Activated CD8-positive, alpha-beta memory T cell treated with anti-CD3 and anti-CD28 coated beads, Interleukin-2, amount 50 U/mL, for 4 hours (primary cell): ENCODE results near the gene RADX.

Experiments used
- DNase-seq: peaks from one replicate; pipeline ENCODE4 v3.0.0-alpha.2; 2020

RADX gene

DNA sequence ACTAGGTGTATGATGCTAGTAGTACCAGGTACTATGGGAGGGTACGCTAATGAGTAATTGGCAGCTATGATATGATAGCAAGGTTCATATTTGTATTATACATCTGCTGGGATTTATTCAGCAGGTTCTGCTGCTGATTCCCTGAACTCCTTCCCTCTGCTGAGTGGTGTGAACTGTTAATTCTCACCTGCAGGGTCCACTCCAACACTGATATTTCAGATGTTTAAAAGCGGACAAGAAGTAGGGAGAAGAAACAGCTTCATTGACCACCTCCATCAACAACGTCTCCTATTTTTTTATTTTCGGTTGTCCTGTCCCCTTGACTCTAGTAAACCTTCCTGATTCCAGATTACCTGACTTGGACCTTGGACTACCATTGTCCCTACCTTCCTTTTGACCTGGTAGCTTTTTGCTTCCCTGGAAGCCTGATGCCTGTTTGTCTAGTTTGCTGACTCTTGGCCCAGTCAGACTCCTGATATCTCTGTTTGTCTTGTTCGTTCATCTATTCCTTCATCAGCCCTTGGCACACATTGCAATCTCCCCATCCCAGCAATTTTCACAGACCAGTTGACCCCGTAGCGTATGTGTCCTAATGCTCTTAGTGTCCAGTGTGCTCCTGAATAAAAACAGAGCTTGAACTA is 80.8 kb downstream of the RADX start:
- no peak for DNase-seq

DNA sequence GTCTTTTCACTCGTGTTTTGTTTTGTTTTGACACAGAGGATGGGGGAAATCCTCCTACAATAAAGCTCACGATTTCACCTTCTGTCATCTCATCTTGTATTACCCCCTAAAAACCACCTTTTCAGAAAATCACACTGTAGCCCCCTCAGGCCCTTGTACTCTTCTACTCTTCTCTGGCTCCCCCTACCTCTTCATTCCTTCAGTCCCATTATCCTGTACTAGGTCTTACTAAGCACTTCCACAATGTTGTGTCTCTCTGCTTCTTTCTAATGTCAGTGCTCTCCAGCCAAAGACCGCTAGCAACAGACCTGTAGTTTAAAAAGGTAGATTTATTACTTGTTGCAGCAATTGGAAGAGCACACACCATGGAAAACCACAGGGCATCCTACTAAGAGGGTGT is 84.7 kb downstream of the RADX start:
- DNase-seq, result no peak

DNA sequence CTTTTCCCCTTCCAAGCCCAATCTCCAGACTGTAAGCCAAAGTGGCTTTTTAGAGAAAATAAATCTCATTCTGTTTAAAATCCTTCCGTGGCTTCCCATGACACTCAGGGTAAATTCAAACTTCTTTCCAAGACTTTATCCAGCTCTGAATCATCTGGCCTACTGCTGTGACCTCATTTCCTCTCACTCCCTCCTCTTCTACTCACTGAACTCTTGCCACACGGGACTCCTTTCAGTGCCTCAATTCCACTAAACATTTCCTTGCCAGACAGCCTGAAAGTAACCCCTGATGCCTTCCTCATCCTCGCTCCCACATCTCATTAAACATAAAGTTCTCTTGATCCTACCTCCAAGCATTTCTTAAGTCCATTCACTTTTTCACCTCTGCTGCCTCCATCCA is 86.9 kb downstream of the RADX start:
- DNase-seq, result no peak

DNA sequence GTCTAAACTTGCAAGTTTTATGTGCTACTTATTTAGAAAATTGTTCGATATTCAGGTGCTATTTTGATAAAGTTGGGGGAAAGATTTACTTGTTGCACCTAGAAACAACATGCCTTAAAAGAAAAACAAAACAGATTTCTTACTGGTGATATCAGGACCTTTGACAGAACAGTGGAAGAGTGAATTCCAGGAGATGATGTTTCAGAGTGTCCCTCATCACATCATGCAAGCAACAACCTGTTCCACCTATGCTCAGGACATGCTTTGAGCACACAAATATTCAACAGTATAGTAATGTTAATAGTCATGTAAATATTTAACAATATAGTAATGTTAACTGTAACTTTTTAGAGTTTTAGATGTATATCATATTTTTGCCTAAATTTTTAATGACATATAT is 90.9 kb downstream of the RADX start:
- DNase-seq, result no peak

DNA sequence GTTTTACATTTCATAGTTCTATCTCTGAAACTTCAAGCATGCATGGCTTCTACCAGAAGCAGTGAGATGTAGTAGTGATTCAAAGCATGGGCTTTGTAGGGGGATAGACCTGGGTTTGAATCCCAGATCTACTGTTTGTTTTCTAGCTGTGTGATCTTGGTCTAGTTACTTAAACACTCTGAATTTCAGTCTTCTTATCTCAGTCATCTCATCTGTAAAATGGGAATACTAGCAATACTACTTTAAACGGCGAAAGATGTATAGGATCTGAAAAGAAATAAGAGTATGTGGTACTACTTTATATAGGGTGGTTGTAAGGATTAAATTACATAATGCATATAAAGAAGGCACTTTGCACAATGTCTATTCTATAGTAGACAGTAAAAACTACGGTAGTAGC is 94.7 kb downstream of the RADX start:
- DNase-seq, result no peak

DNA sequence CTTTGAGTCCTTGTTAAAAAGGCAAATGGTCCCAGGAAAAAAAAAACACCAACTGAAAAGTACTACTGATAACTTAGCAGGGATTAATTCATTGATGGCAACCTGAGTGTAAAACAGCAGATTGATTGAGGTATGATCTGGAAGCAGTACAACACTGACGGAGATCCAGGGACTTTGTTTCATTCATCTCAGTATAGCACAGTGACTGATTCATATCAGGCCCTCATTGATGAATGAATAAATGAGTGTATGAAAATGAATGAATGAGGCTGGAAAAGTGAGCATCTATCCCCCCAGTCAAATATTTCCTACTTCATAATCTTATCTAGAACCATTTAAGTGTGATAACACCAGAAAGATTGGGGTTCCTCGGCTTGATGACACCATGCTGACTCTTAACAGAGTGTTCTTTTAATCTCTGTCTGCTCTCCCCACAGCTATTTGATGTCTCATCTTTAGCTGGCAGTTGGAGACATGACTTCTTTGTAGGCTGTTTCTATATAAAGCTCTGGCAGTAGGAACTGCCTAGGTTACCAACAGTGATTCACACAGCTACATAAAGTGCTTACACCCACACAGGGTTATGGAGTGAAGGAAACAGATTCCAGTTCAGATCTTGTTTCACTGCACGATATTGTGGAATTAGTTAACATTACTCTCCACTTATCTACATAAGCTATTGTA is 96.1 kb downstream of the RADX start:
- no peak for DNase-seq

DNA sequence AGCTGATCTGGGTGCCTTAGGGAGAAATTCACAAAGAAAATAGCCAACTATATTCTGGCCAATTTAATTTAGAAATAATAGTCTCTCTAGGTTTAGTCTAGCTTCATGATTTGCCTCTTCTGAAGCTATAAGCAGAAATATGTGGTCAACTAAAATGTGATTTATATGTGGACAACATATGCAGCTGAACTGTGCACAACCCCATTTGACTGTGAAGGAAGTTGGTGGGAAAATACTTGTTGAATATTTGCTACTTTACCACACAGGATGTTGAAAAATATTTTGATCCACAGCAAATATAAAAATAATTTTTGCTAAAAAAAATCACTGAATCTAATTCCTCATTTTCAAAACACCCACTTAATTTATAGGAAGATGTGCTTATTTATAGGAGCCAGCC is 99.0 kb downstream of the RADX start:
- DNase-seq, result no peak

DNA sequence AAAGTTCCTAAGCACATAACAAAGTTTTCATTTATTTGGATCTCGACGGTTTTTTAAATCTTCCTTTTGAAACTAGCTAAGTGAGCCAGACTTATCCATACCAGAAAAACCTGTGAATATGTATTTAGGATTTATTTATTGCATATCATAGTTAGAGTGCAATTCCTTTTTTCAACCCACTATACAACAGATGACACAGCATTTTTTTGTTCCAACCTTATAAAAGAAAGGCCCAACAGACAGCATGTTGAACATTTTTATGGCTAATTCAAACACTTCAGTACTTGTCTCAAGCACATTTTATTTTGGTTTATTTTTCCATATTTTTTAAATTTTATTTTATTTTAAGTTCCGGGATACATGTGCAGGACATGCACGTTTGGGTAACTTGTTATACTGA is 99.6 kb downstream of the RADX start:
- DNase-seq, result no peak

DNA sequence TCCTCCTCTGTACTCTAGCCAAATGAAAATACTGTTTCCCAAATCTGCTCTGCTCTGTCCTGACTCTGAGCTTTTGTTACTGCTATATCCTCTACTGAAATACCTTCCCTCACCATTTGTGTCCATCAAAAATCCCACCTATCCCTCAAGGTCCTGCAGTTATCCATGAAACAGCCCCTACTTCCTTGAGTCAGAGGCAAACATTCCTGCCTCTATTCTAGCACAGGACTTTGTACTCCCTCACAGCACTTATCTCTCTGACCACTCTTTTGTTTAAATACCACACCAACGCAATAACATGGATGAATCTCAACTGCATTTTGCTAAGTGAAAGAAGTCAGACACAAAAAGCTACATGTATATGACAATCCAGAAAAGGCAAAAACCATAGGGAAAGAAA is 104.2 kb downstream of the RADX start:
- no peak for DNase-seq

DNA sequence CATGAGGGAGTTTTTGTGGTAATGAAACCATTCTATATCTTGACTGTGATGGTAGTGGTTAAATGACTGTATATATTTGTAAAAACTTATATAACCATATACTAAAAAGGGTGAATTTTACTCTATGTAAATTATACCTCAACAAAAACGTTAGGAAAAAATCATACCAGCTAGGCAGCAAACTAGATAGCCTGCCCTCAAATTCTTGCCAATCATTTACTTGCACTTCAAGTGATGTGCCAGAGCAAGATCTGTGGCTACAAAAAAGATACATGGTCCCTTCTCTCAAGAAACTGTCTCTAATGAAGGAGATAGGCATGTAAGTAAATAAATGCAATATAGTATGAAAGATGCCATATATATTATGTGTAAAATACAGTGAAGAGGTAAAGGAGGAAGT is 104.7 kb downstream of the RADX start:
- no peak for DNase-seq

DNA sequence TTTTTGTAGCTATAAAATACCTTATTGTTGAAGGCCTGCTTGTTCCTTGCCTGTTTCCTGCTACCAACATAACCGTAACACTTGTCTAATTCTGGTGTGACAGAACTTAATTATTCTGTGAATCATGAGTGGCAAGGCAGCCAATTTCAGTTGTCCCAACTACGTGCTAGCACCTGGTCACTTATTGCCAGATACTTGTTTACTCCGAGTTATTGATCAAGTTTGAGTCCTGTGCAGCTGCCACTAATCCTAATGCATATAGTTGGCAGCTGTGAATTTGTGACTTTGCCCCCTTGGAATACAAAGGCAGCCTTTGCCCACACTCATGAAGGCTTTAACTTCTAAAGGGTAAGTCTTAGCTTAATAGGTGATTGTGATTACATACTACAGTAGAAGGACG is 106.9 kb downstream of the RADX start:
- no peak for DNase-seq

DNA sequence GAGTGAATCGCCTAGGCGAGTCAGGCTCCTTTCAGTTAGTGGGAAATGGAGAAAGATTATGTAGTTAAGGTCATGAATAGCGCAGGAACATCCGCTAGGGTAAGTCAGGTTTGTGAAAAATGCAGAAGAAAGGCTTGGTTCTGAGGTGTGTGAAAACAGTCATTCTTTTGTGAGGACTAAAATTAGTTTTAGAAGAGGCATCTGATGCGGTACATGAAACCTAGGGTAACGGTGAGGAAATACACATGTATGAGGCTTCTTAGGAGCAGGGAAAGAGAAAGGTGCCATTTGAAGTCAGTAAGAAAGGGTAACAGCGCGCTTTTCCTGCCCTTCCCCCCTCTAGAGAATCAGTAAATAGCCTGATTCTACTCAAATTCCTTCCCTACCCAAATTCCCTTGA is 114.2 kb downstream of the RADX start:
- no peak for DNase-seq

DNA sequence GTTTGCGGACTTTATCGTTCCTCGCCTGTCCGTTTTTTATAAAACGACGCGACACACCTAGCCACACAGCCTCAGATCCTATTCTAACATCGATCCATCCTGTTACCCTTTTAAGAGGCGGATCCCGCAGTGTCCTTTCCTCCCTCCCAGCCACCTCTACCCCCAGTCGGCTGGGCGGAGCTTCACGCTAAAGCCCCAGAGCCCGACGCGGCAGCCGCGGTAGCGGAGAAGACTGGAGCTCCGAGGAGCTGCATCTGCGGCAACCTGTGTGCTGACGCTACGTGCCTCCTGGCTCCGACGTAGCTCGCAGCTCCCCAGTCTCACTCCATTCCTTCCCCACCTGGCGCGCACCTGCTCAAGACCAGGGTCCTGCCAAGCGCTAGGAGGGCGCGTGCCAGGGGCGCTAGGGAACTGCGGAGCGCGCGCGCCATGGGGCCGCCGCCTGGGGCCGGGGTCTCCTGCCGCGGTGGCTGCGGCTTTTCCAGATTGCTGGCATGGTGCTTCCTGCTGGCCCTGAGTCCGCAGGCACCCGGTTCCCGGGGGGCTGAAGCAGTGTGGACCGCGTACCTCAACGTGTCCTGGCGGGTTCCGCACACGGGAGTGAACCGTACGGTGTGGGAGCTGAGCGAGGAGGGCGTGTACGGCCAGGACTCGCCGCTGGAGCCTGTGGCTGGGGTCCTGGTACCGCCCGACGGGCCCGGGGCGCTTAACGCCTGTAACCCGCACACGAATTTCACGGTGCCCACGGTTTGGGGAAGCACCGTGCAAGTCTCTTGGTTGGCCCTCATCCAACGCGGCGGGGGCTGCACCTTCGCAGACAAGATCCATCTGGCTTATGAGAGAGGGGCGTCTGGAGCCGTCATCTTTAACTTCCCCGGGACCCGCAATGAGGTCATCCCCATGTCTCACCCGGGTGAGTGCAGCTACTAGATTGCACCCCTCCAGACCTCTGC is 115.0 kb downstream of the RADX start, which contains the start of gene RNF128:
Gene RNF128 (plus strand): TSS at position 217 of the 953 bp plus-strand sequence. CDS start 213 bp downstream, at position 430.
- DNase-seq, result no peak

DNA sequence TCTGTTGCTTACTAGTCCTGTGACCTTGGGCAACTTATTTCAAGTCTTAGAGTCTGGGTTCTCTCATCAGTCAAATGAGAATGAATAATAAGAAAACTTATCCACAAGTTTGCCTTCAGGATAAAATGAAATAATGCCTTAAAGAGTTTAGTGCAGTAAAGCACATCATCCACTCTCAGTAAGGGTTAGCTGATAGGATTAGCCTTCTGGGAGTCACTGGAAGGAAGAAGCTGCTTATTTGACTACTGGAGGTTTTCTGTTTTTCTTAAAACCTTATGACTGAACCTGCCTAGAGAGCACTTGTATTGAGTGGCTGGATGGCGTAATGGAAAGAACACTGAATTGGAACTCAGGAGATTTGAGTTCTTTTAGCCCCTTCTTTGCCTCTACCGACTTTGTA is 116.6 kb downstream of the RADX start:
- no peak for DNase-seq
